SK-N-SH treated with all-trans-retinoic acid at 6 μM for 48 hours (cell line): ENCODE measurements around the gene TMPRSS5.

Experiments used
- ARNTL ChIP-seq: fragments of 450-650 bp; formaldehyde crosslinking; IDR thresholded peaks from 2 replicates; pipeline ENCODE4 v1.5.0; 2020; ENCODE audit warnings: low read depth, mild to moderate bottlenecking, moderate library complexity, borderline replicate concordance
- ISL1 ChIP-seq: fragments of 250-450 bp; sonication (Bioruptor Pico); IDR thresholded peaks from 2 replicates; pipeline ENCODE4 v2.1.2; 2022; ENCODE audit warnings: mild to moderate bottlenecking, moderate library complexity
- TF ChIP-seq, protein P1 (sequence below): fragments of 250-450 bp; sonication (Bioruptor Pico); IDR thresholded peaks from 2 replicates; pipeline ENCODE4 v1.8.0; 2021; ENCODE audit warnings: low read depth, mild to moderate bottlenecking, moderate library complexity, borderline replicate concordance
- TF ChIP-seq, protein P2 (sequence below): fragments of 250-450 bp; sonication (Bioruptor Pico); IDR thresholded peaks from 2 replicates; pipeline ENCODE4 v1.5.1; 2020; ENCODE audit warnings: low read depth, mild to moderate bottlenecking, moderate library complexity

DNA sequence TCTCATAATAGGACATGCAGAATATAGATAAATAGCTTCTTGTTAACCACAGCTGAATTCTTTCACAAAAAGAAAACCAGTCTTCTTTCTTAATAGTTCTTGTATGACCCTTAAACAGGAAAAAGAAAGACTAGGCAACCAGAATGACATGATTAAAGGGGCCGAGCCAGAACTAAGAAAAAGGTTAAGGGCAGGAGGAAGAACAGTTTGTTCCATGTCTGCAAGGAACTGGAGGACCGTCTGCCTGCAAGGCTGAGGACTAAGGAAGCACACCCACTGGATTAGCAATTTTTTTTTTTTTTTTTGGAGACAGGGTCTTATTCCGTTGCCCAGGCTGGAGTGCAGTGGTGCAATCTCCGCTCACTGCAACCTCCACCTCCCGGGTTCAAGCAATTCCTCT is 26.0 kb upstream of the TMPRSS5 start:
- TF ChIP-seq ARNTL (CRISPR knock-in tag) = no peak
- TF ChIP-seq, protein P1, sequence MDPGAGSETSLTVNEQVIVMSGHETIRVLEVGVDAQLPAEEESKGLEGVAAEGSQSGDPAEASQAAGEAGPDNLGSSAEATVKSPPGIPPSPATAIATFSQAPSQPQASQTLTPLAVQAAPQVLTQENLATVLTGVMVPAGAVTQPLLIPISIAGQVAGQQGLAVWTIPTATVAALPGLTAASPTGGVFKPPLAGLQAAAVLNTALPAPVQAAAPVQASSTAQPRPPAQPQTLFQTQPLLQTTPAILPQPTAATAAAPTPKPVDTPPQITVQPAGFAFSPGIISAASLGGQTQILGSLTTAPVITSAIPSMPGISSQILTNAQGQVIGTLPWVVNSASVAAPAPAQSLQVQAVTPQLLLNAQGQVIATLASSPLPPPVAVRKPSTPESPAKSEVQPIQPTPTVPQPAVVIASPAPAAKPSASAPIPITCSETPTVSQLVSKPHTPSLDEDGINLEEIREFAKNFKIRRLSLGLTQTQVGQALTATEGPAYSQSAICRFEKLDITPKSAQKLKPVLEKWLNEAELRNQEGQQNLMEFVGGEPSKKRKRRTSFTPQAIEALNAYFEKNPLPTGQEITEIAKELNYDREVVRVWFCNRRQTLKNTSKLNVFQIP (CRISPR knock-in tag) = no peak
- TF ChIP-seq, protein P2, sequence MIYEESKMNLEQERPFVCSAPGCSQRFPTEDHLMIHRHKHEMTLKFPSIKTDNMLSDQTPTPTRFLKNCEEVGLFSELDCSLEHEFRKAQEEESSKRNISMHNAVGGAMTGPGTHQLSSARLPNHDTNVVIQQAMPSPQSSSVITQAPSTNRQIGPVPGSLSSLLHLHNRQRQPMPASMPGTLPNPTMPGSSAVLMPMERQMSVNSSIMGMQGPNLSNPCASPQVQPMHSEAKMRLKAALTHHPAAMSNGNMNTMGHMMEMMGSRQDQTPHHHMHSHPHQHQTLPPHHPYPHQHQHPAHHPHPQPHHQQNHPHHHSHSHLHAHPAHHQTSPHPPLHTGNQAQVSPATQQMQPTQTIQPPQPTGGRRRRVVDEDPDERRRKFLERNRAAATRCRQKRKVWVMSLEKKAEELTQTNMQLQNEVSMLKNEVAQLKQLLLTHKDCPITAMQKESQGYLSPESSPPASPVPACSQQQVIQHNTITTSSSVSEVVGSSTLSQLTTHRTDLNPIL (CRISPR knock-in tag) = no peak
- no peak for TF ChIP-seq ISL1 (CRISPR knock-in tag)
